BE2C (cell line): ENCODE measurements around the gene DNAJB14.

Source experiments
- DNase-seq: peaks from one replicate; pipeline ENCODE4 v3.0.0-alpha.2; 2020
- H3K27me3 ChIP-seq: fragments of 250-450 bp; sonication (Bioruptor Pico); 2 replicates; pipeline ENCODE4 v1.5.1; 2020; ENCODE audit warnings: mild to moderate bottlenecking
- H3K36me3 ChIP-seq: fragments of 250-450 bp; sonication (Bioruptor Pico); 2 replicates; pipeline ENCODE4 v1.5.1; 2020; ENCODE audit warnings: mild to moderate bottlenecking
- H3K4me1 ChIP-seq: fragments of 250-450 bp; sonication (Bioruptor Pico); 2 replicates; pipeline ENCODE4 v1.5.1; 2020
- H3K4me3 ChIP-seq: 2 replicates; pipeline ENCODE4 v1.5.1; 2011; ENCODE audit warnings: low read depth, low read length
- H3K9me3 ChIP-seq: fragments of 250-450 bp; sonication (Bioruptor Pico); 2 replicates; pipeline ENCODE4 v1.5.1; 2020
- CTCF ChIP-seq: IDR thresholded peaks from 2 replicates; pipeline ENCODE4 v1.5.1; 2012; ENCODE audit warnings: mild to moderate bottlenecking, low read depth, low read length

Gene DNAJB14

GRCh38 chr4:99868126-99868596 is 78.3 kb downstream of the DNAJB14 start:
- Histone ChIP-seq H3K4me1 (no peaks in the 10 kb centered on the region), H3K9me3 (no peaks in the 10 kb centered on the region), H3K36me3 (no peaks in the 10 kb centered on the region), H3K27me3 (peaks cover 9% of the 10 kb centered on the region), H3K4me3 (no peak overlapping the region)
- no peak for DNase-seq
- TF ChIP-seq CTCF = no peak

- H3K36me3 ChIP-seq = no peaks in the 10 kb centered on the region
- peaks cover 19% of the 10 kb centered on the region for H3K27me3 ChIP-seq
- no peaks in the 10 kb centered on the region for H3K9me3 ChIP-seq
- no peak for TF ChIP-seq CTCF
- no peaks in the 10 kb centered on the region for H3K4me1 ChIP-seq
- H3K4me3 ChIP-seq = no peak overlapping the region
- DNase-seq = no peak
These were observed 82.6 kb downstream of the DNAJB14 start for GRCh38 chr4:99863804-99864203.

- Histone ChIP-seq H3K4me1 (no peaks in the 10 kb centered on the region), H3K9me3 (no peaks in the 10 kb centered on the region), H3K36me3 (no peaks in the 10 kb centered on the region), H3K27me3 (peaks cover 27% of the 10 kb centered on the region), H3K4me3 (no peak overlapping the region)
- no peak for TF ChIP-seq CTCF
- DNase-seq = no peak
These were observed 85.1 kb downstream of the DNAJB14 start for GRCh38 chr4:99861120-99861905.

- no peaks in the 10 kb centered on the region for H3K36me3 ChIP-seq
- H3K27me3 ChIP-seq = peaks cover 28% of the 10 kb centered on the region
- DNase-seq = no peak
- no peaks in the 10 kb centered on the region for H3K9me3 ChIP-seq
- no peaks in the 10 kb centered on the region for H3K4me1 ChIP-seq
- H3K4me3 ChIP-seq = no peak overlapping the region
- no peak for TF ChIP-seq CTCF
These were observed 85.9 kb downstream of the DNAJB14 start for GRCh38 chr4:99860521-99860920.

- no peaks in the 10 kb centered on the region for H3K36me3 ChIP-seq
- no peak for TF ChIP-seq CTCF
- no peaks in the 10 kb centered on the region for H3K9me3 ChIP-seq
- H3K4me1 ChIP-seq = no peaks in the 10 kb centered on the region
- H3K27me3 ChIP-seq = peaks cover 20% of the 10 kb centered on the region
- no peak for DNase-seq
- no peak overlapping the region for H3K4me3 ChIP-seq
These were observed 86.8 kb downstream of the DNAJB14 start for GRCh38 chr4:99859618-99860017.

- no peak for TF ChIP-seq CTCF
- no peak overlapping the region for H3K4me3 ChIP-seq
- no peaks in the 10 kb centered on the region for H3K9me3 ChIP-seq
- no peaks in the 10 kb centered on the region for H3K36me3 ChIP-seq
- no peak for DNase-seq
- H3K4me1 ChIP-seq = no peaks in the 10 kb centered on the region
- peaks cover 19% of the 10 kb centered on the region for H3K27me3 ChIP-seq
These were observed 89.1 kb downstream of the DNAJB14 start for GRCh38 chr4:99857307-99857706.
